ENCODE results near the gene PTH2.
"Not testable (repeated sequence)": the region's sequence is repeated elsewhere in the genome, so short reads cannot be mapped to it uniquely, and the experiment has no call there.

Gene PTH2

GRCh38 chr19:49423071-49423984, at the start of gene PTH2:
TSS of gene PTH2 (minus strand) at chr19:49423441. CDS start at chr19:49423339, 102 bp downstream.
- no peak for ATAC-seq
- no peak for DNase-seq

GRCh38 chr19:49472936-49473335, 49.7 kb upstream of the PTH2 start:
- DNase-seq (peak; percentile 36), ATAC-seq (no peak)

- ATAC-seq (no peak), DNase-seq (no peak)
Measured at GRCh38 chr19:49470615-49470978, 47.4 kb upstream of the PTH2 start.

GRCh38 chr19:49469828-49470614, 46.8 kb upstream of the PTH2 start:
- peak; percentile 67 for ATAC-seq
- DNase-seq, result peak; percentile 89

GRCh38 chr19:49468746-49469447, 45.7 kb upstream of the PTH2 start:
- ATAC-seq, result peak; percentile 77
- peak; percentile 74 for DNase-seq

GRCh38 chr19:49468199-49468598, 45.0 kb upstream of the PTH2 start:
- ATAC-seq, result no peak
- no peak for DNase-seq

- no peak for DNase-seq
- ATAC-seq, result no peak
Measured at GRCh38 chr19:49465371-49465770, 42.1 kb upstream of the PTH2 start.

- ATAC-seq, result no peak
Measured at GRCh38 chr19:49463960-49464740, 40.9 kb upstream of the PTH2 start.

GRCh38 chr19:49462492-49462891, 39.3 kb upstream of the PTH2 start:
- ATAC-seq (no peak), DNase-seq (no peak)

More at GRCh38 chr19:49463960-49464740, 40.9 kb upstream of the PTH2 start:
- no peak for DNase-seq

- no peak for DNase-seq
- ATAC-seq, result no peak
Measured at GRCh38 chr19:49461656-49462055, 38.4 kb upstream of the PTH2 start.

GRCh38 chr19:49461130-49461529, 37.9 kb upstream of the PTH2 start:
- DNase-seq, ATAC-seq: not testable (repeated sequence)

- no peak for ATAC-seq
- DNase-seq, result no peak
Measured at GRCh38 chr19:49459388-49459787, 36.1 kb upstream of the PTH2 start.

- ATAC-seq, result no peak
- no peak for DNase-seq
Measured at GRCh38 chr19:49458567-49458903, 35.3 kb upstream of the PTH2 start.

GRCh38 chr19:49456326-49456725, 33.1 kb upstream of the PTH2 start:
- no peak for ATAC-seq
- DNase-seq, result no peak

- no peak for DNase-seq
- ATAC-seq, result no peak
Measured at GRCh38 chr19:49455773-49456172, 32.5 kb upstream of the PTH2 start.

GRCh38 chr19:49453757-49454240, 30.6 kb upstream of the PTH2 start:
- no peak for ATAC-seq
- no peak for DNase-seq

GRCh38 chr19:49453013-49453756, 29.9 kb upstream of the PTH2 start, which contains the start of gene ALDH16A1:
TSS of gene ALDH16A1 (plus strand) at chr19:49453225. CDS start at chr19:49453332, 107 bp downstream.
- ATAC-seq (peak; percentile 94), DNase-seq (peak; percentile 98)

GRCh38 chr19:49451430-49452181, 28.4 kb upstream of the PTH2 start, which contains the start of gene PIH1D1:
TSS of gene PIH1D1 (minus strand) at chr19:49451814. CDS start at chr19:49451574, 240 bp downstream.
- ATAC-seq (peak; percentile 76), DNase-seq (peak; percentile 93)

- no peak for ATAC-seq
- no peak for DNase-seq
Measured at GRCh38 chr19:49450405-49450804, 27.2 kb upstream of the PTH2 start.

- ATAC-seq (no peak), DNase-seq (no peak)
Measured at GRCh38 chr19:49448432-49448786, 25.2 kb upstream of the PTH2 start.

Data from stimulated activated naive CD8-positive, alpha-beta T cell treated with anti-CD3 and anti-CD28 coated beads, Interleukin-15, Interleukin-2, amounts not matched to agents 100 U/mL and 50 U/mL, for 24 hours (primary cell).